Measurements from ENCODE around the gene RIT2.
"Not testable (repeated sequence)": the region's sequence is repeated elsewhere in the genome, so short reads cannot be mapped to it uniquely, and the experiment has no call there.

RIT2 gene

DNA sequence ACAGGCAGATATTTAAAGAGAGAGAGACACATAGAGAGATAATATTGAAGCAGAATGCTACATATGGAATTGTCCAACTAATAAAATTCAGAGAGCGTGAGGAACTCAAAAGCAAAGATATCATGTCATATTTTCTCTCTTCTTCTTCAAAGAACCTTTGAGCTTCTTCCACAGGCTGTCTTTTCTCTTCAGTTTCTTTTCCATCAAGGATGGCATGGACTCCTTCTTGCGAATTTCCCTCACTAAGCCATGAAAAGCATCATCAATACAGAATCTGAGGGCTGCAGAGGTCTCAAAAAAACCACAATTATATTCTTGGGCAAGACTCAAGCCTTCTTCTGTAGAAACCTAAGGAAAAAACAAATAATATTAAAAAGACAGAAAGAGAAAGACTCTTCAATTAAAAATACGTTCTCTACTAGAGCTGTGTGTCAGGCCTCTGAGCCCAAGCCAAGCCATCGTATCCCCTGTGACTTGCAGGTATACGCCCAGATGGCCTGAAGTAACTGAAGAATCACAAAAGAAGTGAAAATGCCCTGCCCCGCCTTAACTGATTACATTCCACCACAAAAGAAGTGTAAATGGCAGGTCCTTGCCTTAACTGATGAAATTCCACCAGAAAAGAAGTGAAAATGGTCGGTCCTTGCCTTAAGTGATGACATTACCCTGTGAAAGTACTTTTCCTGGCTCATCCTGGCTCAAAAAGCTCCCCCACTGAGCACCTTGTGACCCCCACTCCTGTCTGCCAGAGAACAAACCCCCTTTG, 371.9 kb downstream of the RIT2 start:
- H3K4me3 ChIP-seq (ENCODE audit: low read depth, low read length), result no peak overlapping the region
- TF ChIP-seq, protein P1, sequence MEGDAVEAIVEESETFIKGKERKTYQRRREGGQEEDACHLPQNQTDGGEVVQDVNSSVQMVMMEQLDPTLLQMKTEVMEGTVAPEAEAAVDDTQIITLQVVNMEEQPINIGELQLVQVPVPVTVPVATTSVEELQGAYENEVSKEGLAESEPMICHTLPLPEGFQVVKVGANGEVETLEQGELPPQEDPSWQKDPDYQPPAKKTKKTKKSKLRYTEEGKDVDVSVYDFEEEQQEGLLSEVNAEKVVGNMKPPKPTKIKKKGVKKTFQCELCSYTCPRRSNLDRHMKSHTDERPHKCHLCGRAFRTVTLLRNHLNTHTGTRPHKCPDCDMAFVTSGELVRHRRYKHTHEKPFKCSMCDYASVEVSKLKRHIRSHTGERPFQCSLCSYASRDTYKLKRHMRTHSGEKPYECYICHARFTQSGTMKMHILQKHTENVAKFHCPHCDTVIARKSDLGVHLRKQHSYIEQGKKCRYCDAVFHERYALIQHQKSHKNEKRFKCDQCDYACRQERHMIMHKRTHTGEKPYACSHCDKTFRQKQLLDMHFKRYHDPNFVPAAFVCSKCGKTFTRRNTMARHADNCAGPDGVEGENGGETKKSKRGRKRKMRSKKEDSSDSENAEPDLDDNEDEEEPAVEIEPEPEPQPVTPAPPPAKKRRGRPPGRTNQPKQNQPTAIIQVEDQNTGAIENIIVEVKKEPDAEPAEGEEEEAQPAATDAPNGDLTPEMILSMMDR (IDR thresholded peaks at IDR 0.05), result no peak
- no peaks in the 10 kb centered on the region for H3K27me3 ChIP-seq (ENCODE audit: control insufficient read depth, insufficient read depth, low read length)
- no peak overlapping the region for H2AFZ ChIP-seq
- no peaks in the 10 kb centered on the region for H3K9me3 ChIP-seq (ENCODE audit: control insufficient read depth, low read length)
- H3K36me3 ChIP-seq (ENCODE audit: control insufficient read depth, insufficient read depth, low read length), result no peaks in the 10 kb centered on the region
- no peak overlapping the region for H3K27ac ChIP-seq
- no peaks in the 10 kb centered on the region for H3K79me2 ChIP-seq
- H3K4me2 ChIP-seq (ENCODE audit: low read length), result no peak overlapping the region
- H3K4me1 ChIP-seq, result no peaks in the 10 kb centered on the region
- H3K9ac ChIP-seq, result no peak overlapping the region

DNA sequence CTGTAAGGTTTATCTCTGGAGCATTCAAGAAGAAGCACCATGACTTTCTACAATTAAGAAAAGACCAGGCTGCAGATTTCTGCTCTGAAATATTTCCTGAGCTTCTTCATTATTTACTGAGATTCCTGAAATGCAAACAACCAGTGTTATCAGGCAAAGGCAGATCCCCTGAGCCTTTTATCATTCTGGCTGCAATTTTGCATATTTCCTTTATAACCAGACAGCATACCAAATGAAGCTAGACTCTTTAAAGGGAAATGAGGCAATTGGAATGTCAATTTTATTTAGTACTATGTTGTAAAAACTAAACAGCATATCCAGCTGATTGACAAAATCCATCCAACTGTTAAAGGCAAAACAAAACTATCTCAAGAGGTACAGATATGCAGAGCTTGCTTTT, 372.5 kb downstream of the RIT2 start:
- no peaks in the 10 kb centered on the region for H3K79me2 ChIP-seq
- H3K9ac ChIP-seq, result no peak overlapping the region
- no peak overlapping the region for H2AFZ ChIP-seq
- no peaks in the 10 kb centered on the region for H3K9me3 ChIP-seq (ENCODE audit: control insufficient read depth, low read length)
- no peak overlapping the region for H3K4me3 ChIP-seq (ENCODE audit: low read depth, low read length)
- H3K4me2 ChIP-seq (ENCODE audit: low read length), result no peak overlapping the region
- no peaks in the 10 kb centered on the region for H3K27me3 ChIP-seq (ENCODE audit: control insufficient read depth, insufficient read depth, low read length)
- no peak overlapping the region for H3K27ac ChIP-seq
- no peaks in the 10 kb centered on the region for H3K4me1 ChIP-seq
- TF ChIP-seq, protein P1 (IDR thresholded peaks at IDR 0.05), result no peak
- no peaks in the 10 kb centered on the region for H3K36me3 ChIP-seq (ENCODE audit: control insufficient read depth, insufficient read depth, low read length)

- Histone ChIP-seq H3K79me2 (no peaks in the 10 kb centered on the region), H3K4me2 (ENCODE audit: low read length) (no peak overlapping the region), H3K27ac (no peak overlapping the region), H3K9ac (no peak overlapping the region), H3K4me1 (no peaks in the 10 kb centered on the region), H3K27me3 (ENCODE audit: control insufficient read depth, insufficient read depth, low read length) (no peaks in the 10 kb centered on the region), H2AFZ (no peak overlapping the region), H3K4me3 (ENCODE audit: low read depth, low read length) (no peak overlapping the region), H3K9me3 (ENCODE audit: control insufficient read depth, low read length) (no peaks in the 10 kb centered on the region), H3K36me3 (ENCODE audit: control insufficient read depth, insufficient read depth, low read length) (no peaks in the 10 kb centered on the region)
- TF ChIP-seq, protein P1 (IDR thresholded peaks at IDR 0.05), result no peak
Observed at GRCh38 chr18:42742474-42742873, 373.0 kb downstream of the RIT2 start.

DNA sequence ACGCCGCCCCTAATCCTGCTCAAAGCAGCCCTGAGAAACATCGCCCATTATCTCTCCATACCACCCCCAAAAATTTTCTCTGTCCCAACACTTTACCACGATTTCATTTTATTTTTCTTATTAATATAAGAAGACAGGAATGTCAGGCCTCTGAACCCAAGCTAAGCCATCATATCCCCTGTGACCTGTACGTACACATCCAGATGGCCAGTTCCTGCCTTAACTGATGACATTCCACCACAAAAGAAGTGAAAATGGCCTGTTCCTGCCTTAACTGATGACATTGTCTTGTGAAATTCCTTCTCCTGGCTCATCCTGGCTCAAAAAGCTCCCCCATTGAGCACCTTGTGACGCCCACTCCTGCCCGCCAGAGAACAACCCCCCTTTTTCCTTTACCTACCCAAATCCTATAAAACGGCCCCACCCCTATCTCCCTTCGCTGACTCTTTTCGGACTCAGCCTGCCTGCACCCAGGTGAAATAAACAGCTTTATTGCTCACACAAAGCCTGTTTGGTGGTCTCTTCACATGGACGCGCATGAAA, 373.6 kb downstream of the RIT2 start:
- not testable (repeated sequence) for H3K27me3 ChIP-seq (ENCODE audit: control insufficient read depth, insufficient read depth, low read length); H3K4me1 ChIP-seq; H3K4me2 ChIP-seq (ENCODE audit: low read length); H3K79me2 ChIP-seq; H3K9me3 ChIP-seq (ENCODE audit: control insufficient read depth, low read length); H2AFZ ChIP-seq; H3K9ac ChIP-seq; H3K4me3 ChIP-seq (ENCODE audit: low read depth, low read length); H3K27ac ChIP-seq; H3K36me3 ChIP-seq (ENCODE audit: control insufficient read depth, insufficient read depth, low read length)

- not testable (repeated sequence) for H3K27me3 ChIP-seq (ENCODE audit: control insufficient read depth, insufficient read depth, low read length)
Observed at GRCh38 chr18:42741299-42741698, 374.2 kb downstream of the RIT2 start.

More at GRCh38 chr18:42741299-42741698, 374.2 kb downstream of the RIT2 start:
- H3K27ac ChIP-seq; H3K9me3 ChIP-seq (ENCODE audit: control insufficient read depth, low read length); H3K4me1 ChIP-seq; H3K36me3 ChIP-seq (ENCODE audit: control insufficient read depth, insufficient read depth, low read length); H3K4me2 ChIP-seq (ENCODE audit: low read length); H3K4me3 ChIP-seq (ENCODE audit: low read depth, low read length); H3K9ac ChIP-seq; H3K79me2 ChIP-seq; H2AFZ ChIP-seq: not testable (repeated sequence)
